A673 (cell line): ENCODE data around the gene PLCD3. TPM values are rescaled to one million over a fixed set of nuclear protein-coding genes. Genes with fewer than 3 reads are reported as not detected.

ENCODE experiments used
- BruUV-seq: library from RNA; stranded (reverse); fragments of 400-500 nt; replicated peaks from 2 replicates; lab custom pipeline; 2021; lab: Mats Ljungman, UMichigan
- CTCF ChIA-PET: fragments of 300-600 bp; sonication (Branson Sonifier 250); formaldehyde crosslinking; loops from one replicate; lab custom pipeline; 2022; ENCODE audit warnings: antibody characterized with exemption; lab: Charles Lee
- POLR2A ChIA-PET: fragments of 300-600 bp; sonication (Branson Sonifier 250); formaldehyde crosslinking; loops from one replicate; lab custom pipeline; 2022; ENCODE audit warnings: antibody characterized with exemption; ENCODE audit not compliant: low non-redundant PET; lab: Charles Lee
- DNase-seq: peaks from one replicate; pipeline ENCODE4 v3.0.0-alpha.2; 2015; ENCODE audit warnings: low spot score
- H3K27ac ChIP-seq: fragments of 200-600 bp; sonication (generic); 2 replicates; pipeline ENCODE4 v1.5.1; 2016; ENCODE audit warnings: mixed run types, low read depth, mild to moderate bottlenecking, mixed read lengths, antibody characterized with exemption, low read length; ENCODE audit not compliant: poor library complexity, severe bottlenecking
- H3K27me3 ChIP-seq: fragments of 200-600 bp; sonication (generic); replicated peaks from 2 replicates; pipeline ENCODE4 v1.6.1; 2017; ENCODE audit warnings: mixed run types, low read depth, mild to moderate bottlenecking, mixed read lengths, antibody characterized with exemption, low read length; ENCODE audit not compliant: insufficient read depth, poor library complexity
- H3K36me3 ChIP-seq: fragments of 200-600 bp; sonication (generic); 2 replicates; pipeline ENCODE4 v1.6.1; 2016; ENCODE audit warnings: mixed run types, mild to moderate bottlenecking, mixed read lengths, antibody characterized with exemption, low read length; ENCODE audit not compliant: insufficient read depth, poor library complexity, severe bottlenecking
- H3K4me1 ChIP-seq: fragments of 200-600 bp; sonication (generic); 2 replicates; pipeline ENCODE4 v1.6.1; 2017; ENCODE audit warnings: mixed run types, mild to moderate bottlenecking, mixed read lengths, antibody characterized with exemption, low read length; ENCODE audit not compliant: insufficient read depth, poor library complexity, severe bottlenecking
- H3K4me3 ChIP-seq: fragments of 200-600 bp; sonication (generic); 2 replicates; pipeline ENCODE4 v1.5.1; 2016; ENCODE audit warnings: low read depth, mixed run types, mild to moderate bottlenecking, mixed read lengths, low read length; ENCODE audit not compliant: poor library complexity, severe bottlenecking
- H3K9me3 ChIP-seq: fragments of 200-600 bp; sonication (generic); 2 replicates; pipeline ENCODE4 v1.6.1; 2016; ENCODE audit warnings: mixed run types, low read depth, mild to moderate bottlenecking, mixed read lengths, antibody characterized with exemption, low read length; ENCODE audit not compliant: poor library complexity, severe bottlenecking
- EZH2 ChIP-seq: fragments of 200-600 bp; sonication (generic); IDR thresholded peaks from 2 replicates; pipeline ENCODE4 v1.6.1; 2017; ENCODE audit warnings: borderline replicate concordance, low read depth, mild to moderate bottlenecking, mixed read lengths, antibody characterized with exemption, low read length; ENCODE audit not compliant: poor library complexity, severe bottlenecking
- intact Hi-C: fragments of 100-400 bp; cut with micrococcal nuclease; formaldehyde crosslinking; loops from one replicate; pipeline ENCODE4 v1.10.0; 2022; ENCODE audit not compliant: unreplicated experiment
- total RNA-seq: library from RNA; stranded (reverse); gene quantifications from 2 replicates; pipeline ENCODE4 v1.2.3, GENCODE V29; 2021
- TF ChIP-seq, protein P1 (sequence below): fragments of 300-800, 200-600 bp; sonication (generic); conservative IDR thresholded peaks from 2 replicates; pipeline ENCODE4 v1.5.1; 2017; ENCODE audit warnings: low read depth, mild to moderate bottlenecking, antibody characterized with exemption, low read length, moderate library complexity, mixed read lengths

PLCD3 gene
- total RNA-seq, 1 experiment from 2014 or later = 12.0 TPM

- CTCF ChIA-PET = interaction anchor here (0.5 to 3.3 kb wide), 9 partner anchors 9 to 927 kb away, joined by 3 to 16 read pairs (median 5); partner anchors contain the start of genes ACBD4 and HEXIM2
- Histone ChIP-seq H3K4me3 (peak overlapping the region; percentile 81), H3K36me3 (no peaks in the 10 kb centered on the region), H3K9me3 (no peaks in the 10 kb centered on the region), H3K4me1 (peaks cover 12% of the 10 kb centered on the region), H3K27ac (peak overlapping the region; percentile 81), H3K27me3 (no peaks in the 10 kb centered on the region)
- TF ChIP-seq EZH2 = no peak
- TF ChIP-seq, protein P1, sequence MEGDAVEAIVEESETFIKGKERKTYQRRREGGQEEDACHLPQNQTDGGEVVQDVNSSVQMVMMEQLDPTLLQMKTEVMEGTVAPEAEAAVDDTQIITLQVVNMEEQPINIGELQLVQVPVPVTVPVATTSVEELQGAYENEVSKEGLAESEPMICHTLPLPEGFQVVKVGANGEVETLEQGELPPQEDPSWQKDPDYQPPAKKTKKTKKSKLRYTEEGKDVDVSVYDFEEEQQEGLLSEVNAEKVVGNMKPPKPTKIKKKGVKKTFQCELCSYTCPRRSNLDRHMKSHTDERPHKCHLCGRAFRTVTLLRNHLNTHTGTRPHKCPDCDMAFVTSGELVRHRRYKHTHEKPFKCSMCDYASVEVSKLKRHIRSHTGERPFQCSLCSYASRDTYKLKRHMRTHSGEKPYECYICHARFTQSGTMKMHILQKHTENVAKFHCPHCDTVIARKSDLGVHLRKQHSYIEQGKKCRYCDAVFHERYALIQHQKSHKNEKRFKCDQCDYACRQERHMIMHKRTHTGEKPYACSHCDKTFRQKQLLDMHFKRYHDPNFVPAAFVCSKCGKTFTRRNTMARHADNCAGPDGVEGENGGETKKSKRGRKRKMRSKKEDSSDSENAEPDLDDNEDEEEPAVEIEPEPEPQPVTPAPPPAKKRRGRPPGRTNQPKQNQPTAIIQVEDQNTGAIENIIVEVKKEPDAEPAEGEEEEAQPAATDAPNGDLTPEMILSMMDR = peak; percentile 71
- POLR2A ChIA-PET = interaction anchor here (0.6 to 1.1 kb wide), 4 partner anchors 12 to 621 kb away, joined by 3 to 8 read pairs (median 6); partner anchors contain the start of gene HEXIM2
- peak; percentile 73 for DNase-seq
- intact Hi-C loops = no loop called here
- BruUV-seq = no TSS peak
Measured at GRCh38 chr17:45149037-45149668, 16.8 kb upstream of the PLCD3 start.

DNA sequence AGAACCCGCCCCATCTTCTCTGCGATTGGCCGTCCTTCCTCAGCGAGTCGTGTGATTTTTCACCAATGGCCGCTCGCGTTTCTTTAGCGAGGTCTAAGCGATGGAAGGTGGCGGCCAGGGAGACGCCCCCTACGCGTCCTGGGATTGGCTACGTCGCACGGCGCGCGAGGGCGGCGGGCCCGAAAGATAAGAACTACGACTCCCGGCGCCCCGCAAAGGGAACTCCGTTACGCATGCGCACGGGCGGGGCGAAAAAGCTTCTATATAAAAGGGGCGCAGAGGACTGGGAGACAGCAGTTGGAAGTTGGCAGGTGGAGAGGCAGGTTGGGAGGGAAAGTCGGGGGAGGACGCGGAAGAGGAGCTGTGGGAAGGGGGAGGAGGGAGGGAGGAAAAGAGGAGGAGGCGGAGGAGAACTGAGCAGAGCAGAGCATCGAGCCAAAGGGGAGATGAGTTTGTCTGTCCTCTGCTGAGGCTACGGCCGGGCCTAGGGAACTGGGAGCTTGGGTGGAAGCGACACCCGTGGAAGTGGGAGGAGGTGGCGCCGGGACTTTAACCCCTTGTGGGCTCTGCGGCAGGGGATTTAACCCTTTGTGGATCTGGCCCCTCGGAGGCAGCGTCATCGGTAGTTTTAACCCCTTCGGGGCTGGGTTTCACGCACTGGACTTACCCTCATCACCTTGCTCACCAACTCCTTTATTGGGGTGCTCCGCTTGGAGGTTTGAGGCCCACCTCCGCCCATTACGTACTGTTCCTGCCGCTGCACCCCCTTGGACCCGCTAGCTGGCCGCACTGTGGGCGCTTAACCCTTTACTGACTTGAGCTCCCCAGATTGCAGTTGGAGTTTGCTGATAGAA, 16.1 kb upstream of the PLCD3 start, which contains the start of gene HEXIM1:
Gene HEXIM1 (plus strand): TSS at position 293 of the 854 bp plus-strand sequence. CDS start 716 bp downstream, outside the sequence.
- ChIA-PET POLR2A (interaction anchor here (0.6 to 1.1 kb wide), 9 partner anchors 13 to 620 kb away, joined by 3 to 8 read pairs (median 6); partner anchors contain the start of gene HEXIM2), CTCF (interaction anchor here (0.5 to 3.3 kb wide), 8 partner anchors 10 to 211 kb away, joined by 3 to 16 read pairs (median 7); partner anchors contain the start of genes ACBD4 and HEXIM2)
- Histone ChIP-seq H3K27ac (peak within 1 kb of the TSS; percentile 98), H3K4me1 (peaks cover 19% of the 10 kb centered on the region), H3K4me3 (peak within 1 kb of the TSS; percentile 81), H3K36me3 (no peaks in the 10 kb centered on the region), H3K9me3 (no peaks in the 10 kb centered on the region), H3K27me3 (no peaks in the 10 kb centered on the region)
- TF ChIP-seq, protein P1 = no peak
- no peak for TF ChIP-seq EZH2
- peak; percentile 98 for DNase-seq
- intact Hi-C loops = no loop called here
- TSS peak; percentile 78 for BruUV-seq

DNA sequence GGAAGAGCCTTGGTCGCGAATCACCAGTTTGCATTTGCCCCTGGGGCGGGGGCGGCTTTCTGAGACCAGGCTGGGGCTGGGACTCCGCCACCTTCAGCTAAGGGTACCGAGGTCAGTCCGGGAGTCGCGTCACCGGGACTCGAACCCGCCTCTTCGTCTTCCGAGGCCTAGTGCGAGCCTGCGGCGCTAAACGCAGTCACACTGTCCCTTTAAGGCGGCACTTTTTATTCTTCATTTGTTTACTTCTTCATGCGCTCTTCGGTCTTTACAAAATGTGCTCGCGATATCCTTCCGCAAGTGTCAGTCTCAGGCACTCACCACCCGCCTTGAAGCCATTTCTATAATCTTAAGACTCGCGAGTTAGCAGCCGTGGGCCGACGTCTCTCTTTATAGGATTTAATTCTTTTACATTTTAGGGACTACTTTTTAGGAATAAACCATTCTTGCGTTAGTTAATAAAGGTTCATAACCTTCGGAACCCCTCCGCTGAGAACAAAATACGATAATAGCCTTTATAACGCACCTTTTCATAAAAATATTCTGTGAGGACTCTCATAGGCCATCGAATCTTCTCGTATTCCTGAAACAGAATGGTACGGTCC, 15.4 kb upstream of the PLCD3 start:
- DNase-seq = peak; percentile 93
- no TSS peak for BruUV-seq
- peak overlapping the region; percentile 98 for H3K27ac ChIP-seq
- no peaks in the 10 kb centered on the region for H3K9me3 ChIP-seq
- ChIA-PET CTCF (interaction anchor here (0.6 to 3.3 kb wide), 4 partner anchors 12 to 174 kb away, joined by 7 to 16 read pairs (median 12); partner anchors contain the start of genes ACBD4 and HEXIM2), POLR2A (interaction anchor here (0.6 to 1.1 kb wide), 7 partner anchors 14 to 74 kb away, joined by 3 to 8 read pairs (median 6); partner anchors contain the start of gene HEXIM2)
- H3K4me3 ChIP-seq = peak overlapping the region; percentile 47
- no peaks in the 10 kb centered on the region for H3K27me3 ChIP-seq
- peaks cover 26% of the 10 kb centered on the region for H3K4me1 ChIP-seq
- intact Hi-C loops = no loop called here
- no peaks in the 10 kb centered on the region for H3K36me3 ChIP-seq
- no peak for TF ChIP-seq EZH2
- TF ChIP-seq, protein P1 = no peak
